Medulla oblongata (tissue), 1 donor: Measurements from ENCODE around the gene ARHGEF16.

Source experiments
- DNase-seq: peaks from one replicate; pipeline ENCODE4 v3.0.0-alpha.2; 2015; ENCODE audit errors: extremely low spot score

Gene ARHGEF16

GRCh38 chr1:3453891-3454810 is at the start of gene ARHGEF16:
ARHGEF16 (plus strand) TSS chr1:3454665; CDS start chr1:3463085, 8,420 bp downstream.
- peak; percentile 36 for DNase-seq

GRCh38 chr1:3404801-3405200 is 49.7 kb upstream of the ARHGEF16 start:
- no peak for DNase-seq

GRCh38 chr1:3405491-3405890 is 49.0 kb upstream of the ARHGEF16 start:
- DNase-seq = no peak

GRCh38 chr1:3405974-3406867 is 48.2 kb upstream of the ARHGEF16 start:
- DNase-seq = no peak

- DNase-seq = no peak
These were observed 47.4 kb upstream of the ARHGEF16 start for GRCh38 chr1:3407021-3407420.

- no peak for DNase-seq
These were observed 45.7 kb upstream of the ARHGEF16 start for GRCh38 chr1:3408751-3409266.

- no peak for DNase-seq
These were observed 44.9 kb upstream of the ARHGEF16 start for GRCh38 chr1:3409366-3410141.

GRCh38 chr1:3410142-3410925 is 44.1 kb upstream of the ARHGEF16 start:
- peak; percentile 86 for DNase-seq

GRCh38 chr1:3411806-3412205 is 42.7 kb upstream of the ARHGEF16 start:
- DNase-seq = no peak

- DNase-seq = no peak
These were observed 42.1 kb upstream of the ARHGEF16 start for GRCh38 chr1:3412376-3412775.

- DNase-seq = no peak
These were observed 40.3 kb upstream of the ARHGEF16 start for GRCh38 chr1:3413975-3414710.

- no peak for DNase-seq
These were observed 39.0 kb upstream of the ARHGEF16 start for GRCh38 chr1:3415260-3416090.

GRCh38 chr1:3417082-3417739 is 37.3 kb upstream of the ARHGEF16 start:
- no peak for DNase-seq

GRCh38 chr1:3417934-3418333 is 36.5 kb upstream of the ARHGEF16 start:
- DNase-seq = no peak

GRCh38 chr1:3418600-3418999 is 35.9 kb upstream of the ARHGEF16 start:
- DNase-seq = no peak

GRCh38 chr1:3419415-3420204 is 34.9 kb upstream of the ARHGEF16 start:
- no peak for DNase-seq

GRCh38 chr1:3420218-3420951 is 34.1 kb upstream of the ARHGEF16 start:
- DNase-seq = no peak
